ENCODE measurements around the gene AKR1A1. TPM values are rescaled to one million over a fixed set of nuclear protein-coding genes. Genes with fewer than 3 reads are reported as not detected.

The AKR1A1 gene
- total and polyA plus RNA-seq, 2 experiments from 2014 or later: 186 to 275 TPM

DNA sequence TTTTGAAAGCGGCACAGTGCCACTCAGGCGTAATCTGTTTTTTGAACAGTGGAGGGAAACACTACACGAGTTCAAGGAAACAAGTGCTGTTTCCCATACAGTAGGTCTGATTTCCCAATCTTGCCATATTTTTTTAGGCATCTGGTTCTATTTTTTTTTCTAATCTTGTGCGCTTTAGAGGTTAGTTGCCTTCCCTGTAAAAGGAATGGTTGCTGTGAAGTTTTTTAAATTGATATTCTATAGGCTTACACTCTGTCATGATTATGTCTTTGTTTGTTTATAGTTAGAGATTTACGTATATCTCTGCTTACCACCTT lies 34.4 kb downstream of the AKR1A1 start (continued):
- TF ChIP-seq CREB1 (CRISPR knock-in tag; IDR thresholded peaks at IDR 0.05; ENCODE audit: low read depth): no peak
- TF ChIP-seq, protein P1, sequence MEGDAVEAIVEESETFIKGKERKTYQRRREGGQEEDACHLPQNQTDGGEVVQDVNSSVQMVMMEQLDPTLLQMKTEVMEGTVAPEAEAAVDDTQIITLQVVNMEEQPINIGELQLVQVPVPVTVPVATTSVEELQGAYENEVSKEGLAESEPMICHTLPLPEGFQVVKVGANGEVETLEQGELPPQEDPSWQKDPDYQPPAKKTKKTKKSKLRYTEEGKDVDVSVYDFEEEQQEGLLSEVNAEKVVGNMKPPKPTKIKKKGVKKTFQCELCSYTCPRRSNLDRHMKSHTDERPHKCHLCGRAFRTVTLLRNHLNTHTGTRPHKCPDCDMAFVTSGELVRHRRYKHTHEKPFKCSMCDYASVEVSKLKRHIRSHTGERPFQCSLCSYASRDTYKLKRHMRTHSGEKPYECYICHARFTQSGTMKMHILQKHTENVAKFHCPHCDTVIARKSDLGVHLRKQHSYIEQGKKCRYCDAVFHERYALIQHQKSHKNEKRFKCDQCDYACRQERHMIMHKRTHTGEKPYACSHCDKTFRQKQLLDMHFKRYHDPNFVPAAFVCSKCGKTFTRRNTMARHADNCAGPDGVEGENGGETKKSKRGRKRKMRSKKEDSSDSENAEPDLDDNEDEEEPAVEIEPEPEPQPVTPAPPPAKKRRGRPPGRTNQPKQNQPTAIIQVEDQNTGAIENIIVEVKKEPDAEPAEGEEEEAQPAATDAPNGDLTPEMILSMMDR (conservative IDR thresholded peaks at IDR 0.05; ENCODE audit: low read depth in 2 of 2): no peak
- no peak for TF ChIP-seq EZH2 (IDR thresholded peaks at IDR 0.05; ENCODE audit: low read depth, unreplicated experiment)
- no peak for TF ChIP-seq NANOG (IDR thresholded peaks at IDR 0.05; ENCODE audit: borderline replicate concordance)
- no peak for TF ChIP-seq POLR2AphosphoS5 (IDR thresholded peaks at IDR 0.05; ENCODE audit: low read depth)

- no peak for TF ChIP-seq ZNF331 (CRISPR knock-in tag; IDR thresholded peaks at IDR 0.05; ENCODE audit: low read depth)
- TF ChIP-seq ETS1 (IDR thresholded peaks at IDR 0.05): no peak
- TF ChIP-seq NANOG (IDR thresholded peaks at IDR 0.05; ENCODE audit: borderline replicate concordance): no peak
- TF ChIP-seq, protein P1 (conservative IDR thresholded peaks at IDR 0.05; ENCODE audit: low read depth in 2 of 2): no peak
- no peak for TF ChIP-seq EZH2phosphoT487 (IDR thresholded peaks at IDR 0.05; ENCODE audit: unreplicated experiment)
- no peak for TF ChIP-seq ZNF114 (CRISPR knock-in tag; IDR thresholded peaks at IDR 0.05)
- no peak for TF ChIP-seq JUNB (IDR thresholded peaks at IDR 0.05; ENCODE audit: unreplicated experiment)
- TF ChIP-seq CREB1 (CRISPR knock-in tag; IDR thresholded peaks at IDR 0.05; ENCODE audit: low read depth): no peak
- TF ChIP-seq REST (IDR thresholded peaks at IDR 0.05; ENCODE audit: unreplicated experiment): no peak
- peaks cover 2% of the 10 kb centered on the region; the same call in 2 of the 3 replicates for H3K9me3 Mint-ChIP-seq
- H3K27me3 ChIP-seq (ENCODE audit: insufficient read depth): no peaks in the 10 kb centered on the region
- peaks cover 27% of the 10 kb centered on the region for H3K4me1 Mint-ChIP-seq
- peaks cover 51% of the 10 kb centered on the region for H4K20me1 ChIP-seq (replicated peaks; ENCODE audit: insufficient read depth)
- H3K9me2 ChIP-seq (ENCODE audit: insufficient read depth): no peaks in the 10 kb centered on the region
- H3K79me2 ChIP-seq (replicated peaks; ENCODE audit: insufficient read depth): peaks cover 70% of the 10 kb centered on the region
- peaks cover 48% of the 10 kb centered on the region for H3K36me3 Mint-ChIP-seq (ENCODE audit: low read depth)
- peak overlapping the region; percentile 89 for H3K4me3 ChIP-seq
- peak overlapping the region; percentile 95 for H3K4me2 ChIP-seq
- peak overlapping the region; percentile 100 for H3K4me3 Mint-ChIP-seq
- H3K27me3 Mint-ChIP-seq (ENCODE audit: insufficient read depth, low read depth, poor library complexity): peaks cover 16% of the 10 kb centered on the region
- H3K27ac ChIP-seq (ENCODE audit: low read depth): peak overlapping the region; percentile 96
- DNase-seq (ENCODE audit: low spot score) (no peak), ATAC-seq (no peak)
- peak overlapping the region; percentile 100 for H3K27ac Mint-ChIP-seq
- H2AFZ ChIP-seq: no peak overlapping the region
- peaks cover 11% of the 10 kb centered on the region; the same call in 1 of the 2 replicates for H3F3A ChIP-seq (replicated peaks; ENCODE audit: low read depth)
- peaks cover 24% of the 10 kb centered on the region for H3K4me1 ChIP-seq (ENCODE audit: insufficient read depth)
- H3K36me3 ChIP-seq (ENCODE audit: insufficient read depth): peaks cover 19% of the 10 kb centered on the region
These were observed 35.0 kb downstream of the AKR1A1 start for GRCh38 chr1:45585496-45586075.
